GM18951 (cell line): Measurements from ENCODE around the gene CPXM2.

Experiments
- POLR2A ChIP-seq: IDR thresholded peaks from 4 replicates; pipeline ENCODE4 v1.6.1; 2011; ENCODE audit warnings: mild to moderate bottlenecking; ENCODE audit not compliant: insufficient read length, insufficient read depth; ENCODE audit errors: extremely low read depth
- in situ Hi-C: fragments of 300-500 bp; cut with MboI; formaldehyde crosslinking; loops from one replicate; pipeline ENCODE4 v1.12.0; 2022; ENCODE audit warnings: low sequenced_read_pairs, mixed read lengths, inconsistent platforms; ENCODE audit not compliant: unreplicated experiment

CPXM2 gene

DNA sequence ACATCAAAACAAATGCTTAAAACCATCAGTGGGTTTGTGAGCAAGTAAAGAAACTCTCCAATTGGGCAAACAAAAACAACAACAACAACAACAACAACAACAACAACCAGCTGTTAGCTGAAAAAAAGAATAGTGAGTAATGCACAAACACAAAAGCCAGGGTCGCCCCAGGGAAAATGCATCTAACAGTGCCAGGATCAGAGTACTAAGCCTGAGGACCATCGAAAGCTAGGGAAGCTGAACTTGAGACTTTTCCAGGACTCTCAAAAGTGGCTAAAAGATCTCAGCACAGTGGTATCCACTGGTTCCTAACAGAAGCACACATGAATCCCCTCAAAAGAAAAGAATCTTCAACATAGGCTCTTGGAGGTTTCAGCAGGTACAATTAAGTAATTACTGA, 83.3 kb downstream of the CPXM2 start:
- in situ Hi-C loops, result no loop called here
- TF ChIP-seq POLR2A, result no peak

DNA sequence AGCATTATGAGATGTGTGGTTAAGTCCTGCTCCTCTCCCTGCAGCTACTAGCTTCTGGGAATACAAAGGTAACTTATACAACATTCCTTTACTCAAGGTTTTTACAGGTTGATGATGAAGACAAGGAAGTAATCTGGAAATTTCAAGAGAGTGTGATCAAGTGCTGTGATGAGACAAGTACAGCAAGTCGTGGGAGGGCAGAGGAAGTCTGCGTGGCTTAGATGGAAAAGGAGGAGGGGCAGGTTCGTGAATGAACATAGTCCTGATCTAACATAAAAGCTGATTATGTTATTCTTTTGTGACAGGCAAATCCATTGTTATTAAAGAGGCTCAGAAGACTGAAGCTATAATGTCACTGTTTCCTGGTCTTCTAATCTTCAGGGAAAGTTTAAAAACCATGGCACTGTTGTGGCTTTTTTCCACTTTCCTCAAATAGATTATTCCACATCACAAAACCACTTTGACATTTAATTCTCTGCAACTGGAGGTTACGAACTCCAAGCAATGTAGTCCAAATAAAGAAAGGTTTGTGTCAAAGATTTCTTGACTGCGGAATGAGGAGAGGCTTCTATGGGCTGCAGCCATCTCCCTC, 84.1 kb downstream of the CPXM2 start:
- no peak for TF ChIP-seq POLR2A
- in situ Hi-C loops, result no loop called here

DNA sequence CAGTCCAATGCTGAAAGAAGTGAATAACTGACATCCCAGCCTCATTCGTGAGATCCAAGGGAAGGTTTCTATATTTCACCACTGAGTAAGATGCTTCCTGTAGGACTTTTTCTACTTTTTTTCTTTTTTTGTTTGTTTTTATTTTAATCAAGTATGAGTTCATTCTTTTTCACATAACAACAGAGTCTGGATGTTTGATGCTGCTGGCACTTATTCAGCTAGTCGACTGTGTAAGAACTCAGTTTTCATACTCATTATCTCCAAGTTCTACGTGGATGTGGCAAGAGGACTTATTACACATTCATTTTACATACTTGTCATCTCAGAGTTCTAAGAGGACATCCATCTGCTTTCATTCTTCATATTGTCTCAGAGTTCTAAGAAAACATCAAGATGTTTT, 86.9 kb downstream of the CPXM2 start:
- in situ Hi-C loops, result no loop called here
- TF ChIP-seq POLR2A, result no peak

DNA sequence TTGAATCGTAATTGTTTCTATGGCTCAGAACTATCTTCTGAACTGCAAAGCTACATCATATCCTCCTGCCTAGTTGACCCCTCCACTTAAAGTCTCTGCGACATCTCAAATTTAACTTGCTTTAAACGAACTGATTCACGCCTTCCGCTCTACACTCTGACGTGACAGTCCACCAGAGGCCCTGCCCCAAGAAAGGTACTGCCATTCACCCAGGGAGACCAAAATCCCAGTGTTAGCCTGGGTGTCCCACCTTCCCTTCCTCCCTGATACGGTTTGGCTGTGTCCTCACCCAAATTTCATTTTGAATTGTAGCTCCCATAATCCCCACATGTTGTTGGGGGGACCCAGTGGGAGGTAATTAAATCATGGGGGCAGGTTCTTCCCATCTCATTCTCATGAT, 90.8 kb downstream of the CPXM2 start:
- in situ Hi-C loops, result no loop called here
- no peak for TF ChIP-seq POLR2A

DNA sequence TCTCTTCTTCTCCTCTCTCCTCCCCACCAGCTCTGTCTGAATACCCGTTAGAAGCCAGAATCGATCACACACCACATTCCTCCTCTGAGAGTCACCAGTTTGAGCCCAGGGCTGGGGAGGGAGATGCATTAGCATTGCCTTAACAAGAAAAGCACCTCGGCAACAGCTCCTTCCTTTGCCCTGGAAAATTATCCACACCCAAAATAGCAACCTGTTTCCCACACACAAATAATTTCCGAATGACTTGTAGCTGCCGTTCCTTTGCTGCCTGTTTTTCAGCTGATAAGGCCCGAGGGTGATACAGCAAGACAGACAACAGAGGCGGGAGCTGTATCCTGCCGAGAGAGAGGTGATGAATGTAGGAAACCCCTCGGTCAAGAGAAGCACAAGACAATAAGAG, 91.3 kb downstream of the CPXM2 start:
- no peak for TF ChIP-seq POLR2A
- in situ Hi-C loops, result no loop called here

DNA sequence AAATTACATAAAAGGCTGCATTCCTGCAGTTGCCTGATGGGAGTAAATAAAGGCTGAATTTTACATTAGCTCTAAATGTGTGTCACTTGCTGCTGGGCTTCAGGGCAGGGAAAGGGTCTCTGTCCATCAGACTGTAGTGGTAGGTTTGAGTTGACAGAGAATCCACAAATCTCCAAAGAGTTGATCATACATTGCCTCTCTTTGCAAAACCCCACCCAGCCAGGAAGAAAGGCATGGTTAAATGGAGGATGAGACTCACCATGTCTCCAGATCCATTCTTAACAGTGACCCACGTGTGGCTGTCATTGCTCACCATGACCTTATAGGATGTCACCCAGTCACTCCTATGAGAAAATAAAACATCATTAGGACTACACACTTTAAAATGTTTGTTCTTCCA, 92.8 kb downstream of the CPXM2 start:
- in situ Hi-C loops, result no loop called here
- TF ChIP-seq POLR2A, result no peak

- in situ Hi-C loops, result no loop called here
- TF ChIP-seq POLR2A, result no peak
Measured at GRCh38 chr10:123797813-123798212, 93.8 kb downstream of the CPXM2 start.

DNA sequence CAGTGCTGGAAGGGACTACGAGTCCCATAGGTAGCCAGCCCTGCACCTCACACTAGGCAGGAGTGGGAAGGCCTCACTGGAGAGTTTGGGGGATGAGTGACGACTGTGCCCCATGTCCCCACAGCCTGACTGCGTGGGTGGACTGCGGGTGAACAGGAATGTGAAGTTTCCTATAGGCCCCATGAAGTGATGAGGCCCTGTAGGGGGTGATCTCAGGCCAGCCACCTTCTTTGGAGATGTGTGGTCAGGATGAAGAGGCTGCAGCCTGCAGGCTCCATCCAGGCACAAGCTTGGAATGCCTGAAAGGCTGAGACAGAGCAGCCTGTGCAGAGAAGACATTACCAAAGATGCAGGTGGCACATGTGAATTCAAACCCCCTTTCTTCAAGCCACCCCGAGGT, 94.9 kb downstream of the CPXM2 start:
- in situ Hi-C loops, result no loop called here
- no peak for TF ChIP-seq POLR2A

GRCh38 chr10:123795846-123796590, 95.6 kb downstream of the CPXM2 start:
- TF ChIP-seq POLR2A, result no peak
- in situ Hi-C loops, result no loop called here

GRCh38 chr10:123795196-123795780, 96.3 kb downstream of the CPXM2 start:
- no peak for TF ChIP-seq POLR2A
- in situ Hi-C loops, result no loop called here

DNA sequence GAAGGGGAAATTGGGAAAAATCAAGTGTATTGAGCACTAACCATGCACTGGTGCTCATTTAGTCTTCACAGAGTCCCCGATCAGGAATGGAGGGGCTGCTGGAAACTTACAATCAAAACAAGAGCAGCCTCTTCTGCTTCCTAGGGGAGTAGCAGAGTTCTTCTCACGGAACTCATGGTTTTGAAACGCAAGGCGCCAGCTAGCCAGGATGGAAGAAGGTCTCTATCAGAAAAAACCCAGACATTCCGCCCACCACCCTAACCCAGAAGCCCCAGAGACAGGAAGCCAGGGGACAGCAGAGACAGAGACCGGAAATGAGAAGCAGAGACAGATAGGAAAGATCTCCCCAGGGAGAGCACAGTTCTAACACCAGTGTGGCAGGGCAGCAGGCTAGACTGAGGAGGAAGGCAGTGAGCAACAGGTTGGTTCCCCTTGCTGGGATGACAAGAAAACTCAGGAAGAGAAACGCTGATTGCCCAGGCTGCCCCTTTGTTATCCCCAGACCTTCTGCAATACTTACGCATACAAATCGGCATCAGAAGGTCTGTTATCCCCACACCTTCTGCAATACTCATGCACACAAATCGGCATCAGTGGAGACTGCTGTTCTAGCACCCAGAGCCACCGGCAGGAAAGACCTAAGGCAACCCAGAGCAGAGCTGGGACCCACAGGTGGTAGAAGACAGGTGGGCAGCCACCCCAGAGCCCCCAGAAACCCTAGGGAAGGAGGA, 99.2 kb downstream of the CPXM2 start:
- in situ Hi-C loops, result no loop called here
- TF ChIP-seq POLR2A, result no peak

DNA sequence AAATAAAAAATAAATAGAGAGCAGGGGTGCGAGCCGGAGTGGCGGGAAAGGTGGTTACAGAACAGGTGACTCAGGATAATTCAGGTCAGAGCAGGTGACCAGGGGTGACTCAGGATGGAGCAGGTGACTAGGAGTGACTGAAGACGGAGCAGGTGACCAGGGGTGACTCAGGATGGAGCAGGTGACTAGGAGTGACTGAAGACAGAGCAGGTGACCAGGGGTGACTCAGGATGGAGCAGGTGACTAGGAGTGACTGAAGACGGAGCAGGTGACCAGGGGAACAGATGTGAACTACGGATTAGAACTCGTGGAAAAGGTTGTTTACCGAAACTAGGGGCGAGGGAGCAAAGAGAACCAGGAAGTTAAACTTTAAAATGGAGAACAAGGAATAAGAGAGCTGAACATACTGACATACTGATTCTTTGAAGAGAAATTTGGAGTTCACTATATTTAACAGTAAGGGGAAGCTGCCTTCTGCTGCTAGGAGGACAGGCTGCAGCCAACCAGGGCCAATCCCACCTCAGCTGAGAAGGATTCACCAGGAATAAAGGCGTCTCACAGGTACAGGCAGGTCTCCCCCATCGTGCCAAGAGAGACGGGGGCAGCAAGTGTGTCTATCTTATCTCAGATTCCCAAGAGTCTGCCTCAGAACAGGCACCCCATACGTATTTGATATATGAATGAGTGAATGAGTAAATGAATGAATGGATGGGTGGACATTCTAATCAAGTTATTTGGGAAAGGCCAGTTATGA, 101.3 kb downstream of the CPXM2 start:
- in situ Hi-C loops, result no loop called here
- TF ChIP-seq POLR2A, result no peak

- in situ Hi-C loops, result no loop called here
- no peak for TF ChIP-seq POLR2A
Measured at GRCh38 chr10:123788981-123789380, 102.6 kb downstream of the CPXM2 start.

DNA sequence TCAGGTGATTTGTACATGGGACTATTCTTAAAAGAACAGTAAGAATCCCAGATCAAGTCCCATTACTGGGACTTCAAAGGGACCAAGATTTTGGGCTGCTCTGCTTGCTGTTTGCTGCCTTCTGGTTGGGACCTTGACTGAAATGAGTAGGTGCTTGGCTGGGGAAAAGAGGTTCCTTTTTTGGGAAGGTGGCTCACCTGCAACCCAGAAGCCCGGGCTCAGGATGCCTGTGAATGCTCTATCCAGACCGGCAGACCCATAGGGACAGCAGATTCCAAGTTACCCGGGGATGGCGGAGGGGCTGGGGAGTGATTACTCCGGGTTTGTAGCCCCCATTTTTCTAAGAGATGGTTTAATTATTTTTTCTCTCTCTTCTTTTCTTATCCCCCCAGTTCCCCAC, 104.0 kb downstream of the CPXM2 start:
- no peak for TF ChIP-seq POLR2A
- in situ Hi-C loops, result no loop called here
